ENCODE measurements around the gene SH3PXD2A. TPM values are rescaled to one million over a fixed set of nuclear protein-coding genes. Genes with fewer than 3 reads are reported as not detected.

Gene SH3PXD2A
- total RNA-seq, 1 donor = 58.3 TPM

GRCh38 chr10:103681617-103682399 is 173.6 kb downstream of the SH3PXD2A start:
- no peak overlapping the region for H3K4me3 ChIP-seq (ENCODE audit: low read depth, low read length)
- TF ChIP-seq CTCF (IDR thresholded peaks at IDR 0.05; ENCODE audit: insufficient read depth, low read depth, low read length) = no peak
- no peak for DNase-seq (ENCODE audit: low read depth)

GRCh38 chr10:103680869-103681236 is 174.5 kb downstream of the SH3PXD2A start:
- DNase-seq (ENCODE audit: low read depth) = no peak
- TF ChIP-seq CTCF (IDR thresholded peaks at IDR 0.05; ENCODE audit: insufficient read depth, low read depth, low read length) = no peak
- no peak overlapping the region for H3K4me3 ChIP-seq (ENCODE audit: low read depth, low read length)

GRCh38 chr10:103679096-103679790 is 176.1 kb downstream of the SH3PXD2A start:
- no peak overlapping the region for H3K4me3 ChIP-seq (ENCODE audit: low read depth, low read length)
- DNase-seq (ENCODE audit: low read depth) = peak; percentile 26
- no peak for TF ChIP-seq CTCF (IDR thresholded peaks at IDR 0.05; ENCODE audit: insufficient read depth, low read depth, low read length)

- DNase-seq (ENCODE audit: low read depth) = peak; percentile 100
- H3K4me3 ChIP-seq (ENCODE audit: low read depth, low read length) = peak overlapping the region; percentile 75
- TF ChIP-seq CTCF (IDR thresholded peaks at IDR 0.05; ENCODE audit: insufficient read depth, low read depth, low read length) = no peak
Measured at GRCh38 chr10:103678178-103678526, 177.2 kb downstream of the SH3PXD2A start.

GRCh38 chr10:103677486-103678177 is 177.7 kb downstream of the SH3PXD2A start:
- H3K4me3 ChIP-seq (ENCODE audit: low read depth, low read length) = peak overlapping the region; percentile 75
- no peak for DNase-seq (ENCODE audit: low read depth)
- TF ChIP-seq CTCF (IDR thresholded peaks at IDR 0.05; ENCODE audit: insufficient read depth, low read depth, low read length) = no peak

- peak overlapping the region; percentile 75 for H3K4me3 ChIP-seq (ENCODE audit: low read depth, low read length)
- DNase-seq (ENCODE audit: low read depth) = peak; percentile 98
- TF ChIP-seq CTCF (IDR thresholded peaks at IDR 0.05; ENCODE audit: insufficient read depth, low read depth, low read length) = no peak
Measured at GRCh38 chr10:103676851-103677417, 178.4 kb downstream of the SH3PXD2A start.

Measured in fibroblast of villous mesenchyme (primary cell).